HuH-7.5 (cell line): ENCODE data around the gene EXD3.

Experiments used
- DNase-seq: peaks from one replicate; pipeline ENCODE4 v3.0.0; 2011; ENCODE audit warnings: low spot score

EXD3 gene

DNA sequence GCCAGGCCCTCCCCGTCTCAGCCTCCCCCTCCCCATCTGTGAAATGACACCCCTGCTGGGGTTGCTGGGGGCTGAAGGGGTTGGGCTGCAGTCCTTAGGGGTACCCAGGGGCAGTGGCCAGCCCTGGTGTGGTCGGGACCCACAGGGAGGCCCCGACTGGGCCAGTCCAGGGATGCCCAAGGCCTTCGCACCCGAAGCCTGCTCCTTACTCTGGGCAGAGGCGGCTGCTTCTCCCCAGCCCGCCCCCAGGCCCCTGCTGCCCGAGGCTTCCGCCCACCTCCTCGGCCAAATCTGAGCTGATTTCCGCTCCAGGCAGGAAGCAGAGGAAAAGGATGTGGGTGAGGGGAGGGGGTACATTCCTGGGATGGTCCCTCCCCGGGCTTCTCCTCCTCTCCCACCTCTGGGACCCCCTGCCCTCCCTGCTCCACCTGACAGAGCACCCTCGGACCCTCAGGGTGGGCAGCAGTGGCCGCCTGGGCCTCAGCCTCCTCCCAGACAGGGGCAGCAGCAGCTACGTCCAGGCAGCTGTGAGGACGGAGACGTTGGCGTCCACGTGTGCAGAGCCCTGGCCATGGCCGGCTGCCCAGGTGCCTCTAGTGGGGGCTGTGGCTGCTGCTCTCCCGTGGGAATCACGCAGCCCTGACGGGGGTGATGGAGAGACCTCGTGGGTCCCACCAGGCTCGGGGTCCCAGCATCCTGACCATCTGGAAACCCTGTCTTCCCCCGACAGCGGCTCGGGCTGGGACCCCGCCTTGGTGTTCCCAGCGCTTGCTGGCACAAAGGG is 116.7 kb downstream of the EXD3 start:
- peak; percentile 15 for DNase-seq

DNA sequence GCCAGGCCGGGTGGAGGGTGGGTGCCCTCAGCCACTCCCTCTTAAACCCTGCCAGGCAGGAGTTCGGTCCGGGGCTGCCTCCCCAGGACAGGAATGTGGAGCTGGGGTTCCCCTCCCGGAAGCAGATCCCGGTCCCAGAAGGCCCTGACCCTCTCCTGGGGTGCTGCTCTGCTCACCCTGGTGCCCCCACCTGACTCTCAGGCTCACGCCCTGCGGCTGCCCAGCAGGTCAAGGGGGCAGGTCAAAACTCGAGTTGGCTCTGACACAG is 117.2 kb downstream of the EXD3 start:
- DNase-seq: no peak

- DNase-seq: peak; percentile 40
These were observed 117.7 kb downstream of the EXD3 start for GRCh38 chr9:137305060-137305797.

DNA sequence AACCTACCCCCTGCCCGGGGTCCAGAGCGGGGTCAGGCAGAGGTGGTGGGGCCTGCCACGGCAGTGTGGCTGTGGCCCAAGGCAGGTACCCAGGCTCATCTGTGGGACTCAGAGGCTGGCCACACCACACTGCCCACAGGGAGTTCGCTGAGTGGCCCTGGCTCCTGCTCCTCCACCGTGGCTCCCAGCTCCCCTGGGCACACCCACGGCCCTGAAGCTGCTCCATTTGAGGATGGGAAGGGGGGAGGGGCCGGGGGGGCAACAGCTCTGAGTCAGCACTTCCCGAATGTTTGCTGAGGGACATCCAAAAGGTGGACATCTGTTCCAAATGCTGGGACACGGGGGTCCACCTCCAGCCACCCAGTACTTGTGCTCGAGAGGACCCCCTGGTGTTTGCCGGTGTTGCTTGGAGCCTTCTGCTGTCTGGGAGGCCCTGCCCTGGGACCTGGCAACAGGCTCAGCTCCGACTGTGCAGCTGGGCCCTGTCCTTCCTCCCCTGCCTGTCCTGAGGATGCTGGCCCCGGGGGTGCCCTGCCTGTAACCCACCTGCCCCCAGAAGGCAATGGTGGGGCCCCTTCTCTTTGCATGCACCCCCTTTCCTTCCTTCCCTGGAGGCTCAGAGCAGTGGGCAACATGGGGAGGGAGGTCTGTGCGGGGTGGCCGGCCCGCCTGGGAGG is 118.4 kb downstream of the EXD3 start:
- DNase-seq: no peak

DNA sequence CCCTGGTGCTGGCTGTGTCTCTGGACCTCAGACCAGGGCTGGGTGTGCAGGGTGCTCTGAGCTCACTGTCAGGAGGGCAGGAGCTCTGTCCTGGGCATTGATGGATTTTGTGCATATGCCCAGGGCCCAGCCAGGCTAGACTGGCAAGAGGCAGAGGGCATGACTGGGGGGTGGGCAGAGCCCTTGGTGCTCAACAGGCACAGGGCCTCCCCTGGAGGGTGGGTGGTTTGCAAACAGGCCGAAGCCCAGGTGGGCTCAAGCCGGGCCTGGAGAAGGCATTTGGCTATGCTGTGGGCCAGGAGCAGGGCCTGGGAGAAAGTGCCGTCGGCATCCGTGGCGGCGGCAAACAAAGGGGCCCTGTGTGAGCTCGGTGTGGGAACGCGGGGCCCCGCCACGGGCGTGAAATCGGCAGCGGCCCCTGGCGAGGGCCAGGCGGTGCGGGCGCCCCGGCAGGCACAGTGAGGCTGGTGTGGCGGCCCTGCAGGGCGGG is 119.0 kb downstream of the EXD3 start:
- DNase-seq: no peak

GRCh38 chr9:137303151-137303892 is 119.6 kb downstream of the EXD3 start:
- DNase-seq: no peak

DNA sequence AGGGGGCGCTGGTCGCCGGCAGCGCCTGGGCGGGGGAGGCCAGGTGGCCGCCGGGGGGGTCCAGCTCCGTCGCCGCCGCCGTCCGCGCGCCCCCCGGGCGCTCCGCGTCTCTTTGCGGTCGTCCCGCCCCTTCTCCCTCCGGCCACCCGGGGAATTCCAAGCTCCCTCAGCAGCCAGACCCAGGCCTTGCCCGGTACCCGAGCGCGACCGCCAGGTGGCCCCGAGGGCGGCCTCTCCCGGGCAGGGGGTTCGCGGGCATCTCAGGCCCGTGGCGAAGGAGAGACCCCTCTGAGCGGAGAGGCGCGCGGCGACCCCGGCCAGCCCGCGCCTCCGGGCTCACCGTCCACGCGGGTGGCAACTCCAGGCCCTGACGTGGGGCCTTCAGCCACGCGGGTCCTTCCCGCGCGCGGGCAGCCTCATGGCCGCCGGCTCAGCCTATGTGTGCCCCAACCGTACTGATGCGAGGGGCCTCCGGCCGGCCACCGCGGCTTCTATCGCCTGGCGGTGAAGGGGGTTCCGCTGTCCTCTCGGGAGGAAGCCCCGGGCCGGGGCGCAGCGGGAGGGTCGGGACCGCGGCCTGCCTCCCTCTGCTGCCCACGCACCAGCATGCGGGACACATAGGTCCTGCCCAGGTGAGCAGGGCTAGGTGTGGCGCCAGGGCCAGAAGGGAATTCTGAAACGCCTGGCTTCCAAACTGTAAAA is 120.4 kb downstream of the EXD3 start:
- DNase-seq: peak; percentile 98

- no peak for DNase-seq
These were observed 120.9 kb downstream of the EXD3 start, which contains the start of gene NRARP for GRCh38 chr9:137302118-137302448. Gene NRARP (minus strand): TSS chr9:137302271. CDS start chr9:137301928, 343 bp downstream.

GRCh38 chr9:137301081-137301947 is 121.6 kb downstream of the EXD3 start:
- DNase-seq: peak; percentile 89

- peak; percentile 84 for DNase-seq
These were observed 122.3 kb downstream of the EXD3 start for GRCh38 chr9:137300567-137301080.

- no peak for DNase-seq
These were observed 123.0 kb downstream of the EXD3 start for GRCh38 chr9:137299938-137300337.

- DNase-seq: no peak
These were observed 123.8 kb downstream of the EXD3 start for GRCh38 chr9:137299203-137299565.

DNA sequence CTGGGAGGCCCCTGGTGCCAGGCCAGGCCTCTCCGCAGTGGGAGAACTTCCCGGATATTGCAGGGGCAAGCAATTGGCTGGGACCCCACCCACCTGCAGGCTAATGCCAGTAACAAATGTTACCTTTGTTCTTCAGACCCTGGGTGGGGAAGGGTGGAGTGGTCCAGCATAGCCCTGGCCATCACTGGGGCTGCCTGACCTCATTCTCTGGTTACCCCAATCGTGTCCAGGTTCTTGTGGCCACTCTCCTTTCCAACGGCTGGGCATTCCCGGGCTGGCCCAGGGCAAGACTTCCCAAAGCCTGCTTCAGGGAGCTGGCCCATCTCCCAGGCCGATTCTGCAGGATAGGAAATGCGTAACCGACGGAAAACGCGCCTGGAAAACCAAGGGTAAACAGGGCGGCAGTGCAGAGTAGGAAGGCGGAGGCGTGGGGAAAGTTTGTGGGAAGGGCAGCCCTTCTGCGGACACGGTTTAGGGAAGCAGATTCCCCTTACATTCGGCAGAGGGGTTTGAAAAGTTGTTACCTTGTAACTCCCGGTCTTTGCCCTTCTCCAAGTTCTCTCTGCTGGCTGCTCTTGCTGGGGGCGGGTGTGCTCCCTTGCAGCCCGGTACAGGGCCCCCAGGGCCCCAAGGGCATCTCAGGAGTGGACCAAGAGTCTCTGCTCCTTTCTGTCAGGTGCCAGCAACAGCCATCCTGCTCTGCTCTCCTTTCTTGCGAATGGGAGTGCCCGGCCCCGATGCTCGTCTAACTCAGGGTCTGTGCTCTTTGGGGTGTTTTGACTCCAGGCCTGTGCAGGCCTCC is 124.4 kb downstream of the EXD3 start:
- DNase-seq: no peak

GRCh38 chr9:137297966-137298365 is 125.0 kb downstream of the EXD3 start:
- DNase-seq: no peak

DNA sequence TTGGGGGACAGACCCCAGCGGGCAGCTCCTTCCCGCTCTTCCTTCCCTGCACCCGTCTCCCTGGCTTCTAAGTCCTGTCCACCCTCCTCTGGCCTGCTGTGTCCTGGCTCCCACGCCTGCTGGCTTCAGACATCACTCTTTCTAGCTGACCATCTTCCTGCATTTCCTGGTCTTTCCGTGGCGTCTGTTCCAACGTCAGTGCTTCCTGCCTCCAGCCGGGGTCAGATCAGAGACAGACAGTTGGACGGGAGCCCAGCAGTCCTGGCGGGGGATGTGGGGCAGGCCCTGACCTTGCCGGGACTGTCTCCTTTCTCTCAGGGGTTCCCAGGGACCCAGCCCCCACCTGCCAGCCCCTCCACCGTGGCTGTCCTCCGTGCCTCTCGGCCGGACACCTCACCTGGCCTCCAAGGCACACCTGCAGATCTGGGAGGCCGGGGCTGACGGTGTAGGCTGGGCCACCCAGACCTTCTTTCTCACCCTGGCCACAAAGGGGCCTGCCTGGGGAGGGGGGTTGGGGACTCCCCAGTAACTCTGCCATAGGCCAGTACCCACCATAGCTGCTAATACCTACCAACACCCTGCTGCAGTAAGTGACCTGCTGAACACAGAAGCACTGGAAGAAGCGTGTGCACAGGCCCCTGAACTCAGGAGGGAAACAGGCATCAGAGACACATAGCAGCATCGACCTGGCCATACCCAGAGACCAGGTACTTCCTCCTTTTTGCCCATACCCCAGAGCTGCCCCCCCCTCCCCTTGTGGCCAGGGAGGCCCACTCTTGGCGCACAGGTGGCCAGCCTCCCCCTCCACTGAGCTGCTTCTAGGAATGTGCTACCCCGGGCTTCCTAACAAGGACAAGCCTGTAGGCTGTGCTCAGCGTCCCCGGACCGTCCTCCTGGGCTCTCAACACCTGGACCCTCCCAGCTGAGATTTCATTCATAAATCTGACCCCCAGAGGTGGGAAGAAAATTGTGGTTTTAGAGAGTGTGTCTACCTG is 126.0 kb downstream of the EXD3 start:
- no peak for DNase-seq

- DNase-seq: peak; percentile 65
These were observed 126.9 kb downstream of the EXD3 start for GRCh38 chr9:137295849-137296669.

DNA sequence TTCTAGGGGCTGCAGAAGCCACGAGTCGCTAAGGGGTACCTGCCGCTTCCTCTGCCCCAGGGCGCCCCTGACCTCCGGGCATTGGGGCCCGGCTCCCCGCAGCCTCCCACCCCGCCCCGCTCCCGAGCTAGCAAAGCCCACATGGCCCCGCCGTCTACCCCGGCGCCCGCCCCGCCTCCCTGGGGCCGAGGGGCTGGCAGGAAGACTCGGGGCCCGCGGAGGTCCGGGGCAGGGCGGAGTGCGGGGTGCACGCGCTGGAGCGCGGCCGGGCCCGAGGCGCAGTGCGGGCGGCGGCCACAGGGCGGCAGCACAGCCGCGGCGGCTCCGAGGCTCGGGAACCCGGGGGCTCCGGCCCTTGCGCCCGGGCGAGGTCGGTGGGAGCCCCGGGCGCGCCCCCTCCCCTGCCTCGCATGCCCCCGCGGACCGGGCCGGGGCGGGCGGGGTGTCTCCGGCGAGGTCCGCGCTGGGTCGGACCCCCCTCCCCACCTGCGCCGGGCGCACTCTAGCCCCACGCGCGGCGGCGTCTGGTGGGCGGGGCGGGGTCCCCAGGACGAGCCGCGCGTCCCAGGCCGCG is 127.6 kb downstream of the EXD3 start:
- peak; percentile 95 for DNase-seq
